Stimulated activated naive CD4-positive, alpha-beta T cell (primary cell): ENCODE measurements around the gene VRK3.
"Not testable (repeated sequence)": the region's sequence is repeated elsewhere in the genome, so short reads cannot be mapped to it uniquely, and the experiment has no call there.

Experiments used
- DNase-seq, 6 experiments: peaks; one replicate each; lab custom pipeline; 2025; lab: John Stamatoyannopoulos, UW

Gene VRK3, protein sequence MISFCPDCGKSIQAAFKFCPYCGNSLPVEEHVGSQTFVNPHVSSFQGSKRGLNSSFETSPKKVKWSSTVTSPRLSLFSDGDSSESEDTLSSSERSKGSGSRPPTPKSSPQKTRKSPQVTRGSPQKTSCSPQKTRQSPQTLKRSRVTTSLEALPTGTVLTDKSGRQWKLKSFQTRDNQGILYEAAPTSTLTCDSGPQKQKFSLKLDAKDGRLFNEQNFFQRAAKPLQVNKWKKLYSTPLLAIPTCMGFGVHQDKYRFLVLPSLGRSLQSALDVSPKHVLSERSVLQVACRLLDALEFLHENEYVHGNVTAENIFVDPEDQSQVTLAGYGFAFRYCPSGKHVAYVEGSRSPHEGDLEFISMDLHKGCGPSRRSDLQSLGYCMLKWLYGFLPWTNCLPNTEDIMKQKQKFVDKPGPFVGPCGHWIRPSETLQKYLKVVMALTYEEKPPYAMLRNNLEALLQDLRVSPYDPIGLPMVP

DNA sequence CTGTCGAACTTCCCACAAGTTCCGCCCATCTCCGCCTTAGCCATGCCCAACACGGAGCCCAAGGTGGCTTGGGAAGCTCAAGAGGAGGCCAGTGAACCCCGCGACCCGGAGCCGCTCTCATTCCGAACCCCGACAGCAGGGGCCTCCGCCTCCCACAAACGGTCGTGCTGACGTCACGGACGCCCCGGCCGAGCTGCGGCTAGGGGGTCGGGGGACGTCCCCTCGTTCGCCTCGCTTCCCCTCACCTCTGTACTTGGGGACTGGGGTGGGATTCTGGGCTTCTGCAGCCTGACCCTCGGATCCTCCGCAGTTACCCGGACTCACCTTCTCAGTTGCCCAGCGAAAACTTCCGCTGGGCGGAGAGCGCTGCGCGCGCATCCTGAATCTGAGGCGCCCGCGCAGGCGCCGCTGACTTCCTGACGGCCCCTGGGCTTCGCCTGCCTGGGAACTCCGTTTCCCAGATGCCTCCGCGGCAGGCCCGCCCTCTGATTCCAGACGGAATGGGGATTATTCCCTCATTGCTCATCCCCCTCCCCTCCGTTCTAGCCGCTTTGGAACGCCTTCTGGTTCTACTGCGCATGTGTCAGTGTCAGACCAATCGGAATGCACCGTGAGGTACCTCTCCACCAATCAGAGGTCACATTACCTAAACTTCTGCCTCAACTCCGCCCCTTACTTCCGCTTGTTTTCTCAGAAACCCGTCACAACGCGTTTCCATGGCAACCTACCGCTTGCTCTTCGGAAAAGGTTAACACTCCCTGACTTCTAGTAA, at the start of gene VRK3:
Gene VRK3, minus strand, starts transcription at position 351 of the 772 bp plus-strand sequence. CDS start 9,210 bp downstream, outside the sequence.
- peak; percentile 94 to 100 (median 99) for DNase-seq

DNA sequence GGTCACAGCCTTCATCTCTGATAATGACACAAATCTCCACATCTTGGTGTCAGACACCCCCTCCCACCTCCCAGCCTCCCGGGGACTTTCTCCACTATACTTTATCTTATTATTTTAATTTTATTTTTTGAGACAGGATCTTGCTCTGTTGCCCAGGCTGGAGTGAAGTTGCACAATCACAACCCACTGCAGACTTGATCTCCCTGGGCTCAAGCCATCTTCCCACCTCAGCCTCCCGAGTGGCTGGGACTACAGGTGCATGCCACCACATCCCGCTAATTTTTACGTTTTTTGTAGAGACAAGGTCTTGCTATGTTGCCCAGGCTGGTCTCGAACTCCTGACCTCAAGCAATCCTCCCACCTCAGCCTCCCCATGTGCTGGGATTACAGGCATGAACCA, 43.2 kb upstream of the VRK3 start:
- not testable (repeated sequence) for DNase-seq

DNA sequence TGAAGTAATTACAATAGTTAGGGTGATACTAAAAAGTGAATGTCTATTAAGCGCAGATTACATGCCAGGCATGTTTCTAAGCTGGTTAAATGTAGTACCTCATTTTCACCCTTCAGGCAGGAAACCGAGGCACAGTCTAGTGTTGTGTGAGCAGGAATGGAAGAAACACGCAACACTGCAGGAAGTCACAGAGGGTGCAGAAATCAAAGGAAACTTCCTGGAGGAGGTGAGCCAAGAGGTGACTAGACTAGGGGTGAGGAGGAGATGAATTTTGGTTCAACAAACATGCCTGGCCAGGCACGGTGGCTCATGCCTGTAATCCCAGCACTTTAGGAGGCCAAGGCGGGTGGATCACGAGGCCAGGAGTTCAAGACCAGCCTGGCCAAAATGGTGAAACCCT, 42.4 kb upstream of the VRK3 start:
- DNase-seq, result no peak

DNA sequence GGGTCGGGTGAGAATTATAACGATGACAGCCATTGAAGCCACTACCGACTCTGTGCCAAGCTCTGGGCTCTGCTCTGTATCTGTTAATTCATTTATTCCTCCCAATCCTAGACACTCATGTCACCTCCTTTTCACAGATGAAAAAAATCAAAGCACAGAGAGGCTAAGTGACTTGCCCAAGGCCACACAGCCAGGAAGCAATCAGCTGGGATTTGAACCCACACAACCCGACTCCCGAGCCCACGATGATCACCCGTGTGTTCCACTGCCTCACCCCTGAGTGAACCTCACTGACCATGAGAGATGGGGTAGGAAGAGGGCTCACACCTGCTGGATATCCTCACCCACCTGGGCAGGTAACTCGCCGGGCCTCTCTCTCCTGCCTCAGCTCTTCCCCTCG, 40.8 kb upstream of the VRK3 start:
- no peak for DNase-seq

DNA sequence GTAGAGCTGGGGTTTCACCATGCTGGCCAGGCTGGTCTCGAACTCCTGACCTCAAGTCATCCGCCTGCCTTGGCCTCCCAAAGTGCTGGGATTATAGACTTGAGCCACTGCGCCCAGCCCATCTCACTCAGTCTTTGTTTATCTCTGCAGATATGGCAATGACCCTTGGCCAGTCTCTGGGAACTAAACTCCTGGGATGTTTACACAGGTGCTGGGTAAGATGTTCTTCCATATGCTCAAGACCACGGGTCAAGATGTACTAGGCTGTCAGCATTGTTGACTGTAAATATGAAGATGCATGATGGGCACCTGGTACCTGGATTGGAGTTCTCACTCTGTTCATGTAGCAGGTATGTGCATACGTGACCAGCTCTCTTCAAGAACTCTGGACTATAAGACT, 36.5 kb upstream of the VRK3 start:
- no peak for DNase-seq

DNA sequence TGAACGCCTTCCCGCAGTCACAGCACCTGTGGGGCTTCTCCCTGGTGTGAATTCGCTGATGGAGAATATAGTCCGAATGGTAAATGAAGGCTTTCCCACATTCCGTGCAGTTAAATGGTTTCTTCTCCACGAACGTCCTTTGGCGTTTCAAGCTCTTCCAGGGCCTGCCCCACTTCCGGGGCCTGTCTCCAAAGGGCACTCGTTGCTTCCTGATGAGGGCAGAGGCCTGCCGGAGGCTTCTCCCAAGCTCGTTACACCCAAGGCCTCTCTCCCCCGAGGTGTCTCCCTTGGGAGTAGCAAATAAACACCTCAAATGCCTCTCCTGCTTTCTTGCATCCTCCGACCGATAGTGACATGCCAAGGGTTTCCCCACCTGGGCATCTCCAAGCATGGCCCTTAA, 34.9 kb upstream of the VRK3 start:
- no peak for DNase-seq

DNA sequence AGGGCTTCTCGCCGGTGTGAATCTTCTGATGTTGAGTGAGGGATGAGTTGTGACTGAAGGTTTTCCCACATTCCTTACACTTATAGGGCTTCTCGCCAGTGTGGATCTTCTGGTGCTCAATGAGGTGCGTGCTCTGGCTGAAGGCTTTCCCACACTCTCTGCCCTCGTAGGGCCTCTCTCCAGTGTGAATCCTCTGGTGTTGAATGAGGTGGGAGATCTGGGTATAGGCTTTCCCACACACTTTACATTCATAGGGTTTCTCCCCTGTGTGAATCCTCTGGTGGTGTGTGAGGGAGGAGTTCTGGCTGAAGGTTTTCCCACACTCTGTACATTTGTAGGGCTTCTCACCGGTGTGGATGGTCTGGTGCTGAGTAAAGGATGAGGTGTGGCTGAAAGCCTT, 33.9 kb upstream of the VRK3 start:
- no peak for DNase-seq

DNA sequence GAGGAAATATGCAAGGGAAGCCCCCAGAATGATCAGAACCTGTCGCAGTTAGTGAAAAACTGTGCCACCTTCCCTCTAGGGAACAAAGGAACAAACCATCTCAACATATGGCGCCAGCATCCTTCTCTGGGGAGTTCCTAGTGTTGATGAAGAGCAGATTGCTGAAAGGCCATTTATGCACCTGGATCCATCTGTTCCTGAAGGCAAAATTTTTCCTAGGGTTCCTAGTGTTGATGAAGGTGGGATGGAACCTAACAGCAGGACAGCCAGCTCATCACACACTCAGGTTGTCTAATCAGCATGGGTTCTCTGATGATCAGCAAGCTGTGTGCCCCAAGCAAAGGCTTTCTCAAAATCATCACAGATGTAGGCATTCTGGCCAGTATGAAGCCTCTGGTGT, 33.3 kb upstream of the VRK3 start:
- DNase-seq, result no peak

DNA sequence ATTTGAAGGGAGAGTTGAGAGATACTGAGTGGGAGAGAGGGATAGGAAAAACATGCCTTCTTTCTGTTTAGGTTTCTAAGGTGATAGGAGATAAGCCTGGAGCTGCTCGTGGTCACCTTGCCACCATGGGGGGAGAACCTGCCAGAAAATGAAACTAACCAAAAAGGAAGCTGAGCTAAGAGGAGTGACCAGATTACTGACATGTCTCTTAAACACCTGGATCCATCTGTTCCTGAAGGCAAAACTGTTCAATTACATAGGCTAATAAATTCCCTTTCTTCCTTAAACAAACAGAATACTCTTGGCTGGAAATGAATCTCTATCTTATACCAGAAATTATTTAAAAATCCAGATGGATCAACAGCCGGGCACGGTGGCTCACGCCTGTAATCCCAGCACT, 27.9 kb upstream of the VRK3 start:
- DNase-seq, result no peak

DNA sequence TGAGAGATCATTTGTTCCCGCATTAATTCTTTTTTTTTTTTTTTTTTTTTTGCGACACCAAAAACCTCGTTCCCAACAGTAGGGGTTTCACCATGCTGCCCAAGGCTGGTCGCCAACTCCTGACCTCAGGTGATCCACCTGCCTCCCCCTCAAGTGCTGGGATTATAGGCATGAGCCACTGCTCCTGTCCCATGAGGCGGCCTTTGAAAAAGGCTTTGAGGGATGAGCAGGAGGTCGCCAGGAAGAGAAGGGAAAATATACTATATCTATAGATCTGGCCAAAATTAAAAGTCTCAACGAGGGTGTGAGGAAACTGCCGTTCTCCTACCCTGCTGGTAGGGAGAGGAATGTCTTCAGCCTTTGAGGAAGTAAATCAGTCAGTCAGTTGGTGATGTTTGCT, 26.8 kb upstream of the VRK3 start:
- DNase-seq, result no peak

DNA sequence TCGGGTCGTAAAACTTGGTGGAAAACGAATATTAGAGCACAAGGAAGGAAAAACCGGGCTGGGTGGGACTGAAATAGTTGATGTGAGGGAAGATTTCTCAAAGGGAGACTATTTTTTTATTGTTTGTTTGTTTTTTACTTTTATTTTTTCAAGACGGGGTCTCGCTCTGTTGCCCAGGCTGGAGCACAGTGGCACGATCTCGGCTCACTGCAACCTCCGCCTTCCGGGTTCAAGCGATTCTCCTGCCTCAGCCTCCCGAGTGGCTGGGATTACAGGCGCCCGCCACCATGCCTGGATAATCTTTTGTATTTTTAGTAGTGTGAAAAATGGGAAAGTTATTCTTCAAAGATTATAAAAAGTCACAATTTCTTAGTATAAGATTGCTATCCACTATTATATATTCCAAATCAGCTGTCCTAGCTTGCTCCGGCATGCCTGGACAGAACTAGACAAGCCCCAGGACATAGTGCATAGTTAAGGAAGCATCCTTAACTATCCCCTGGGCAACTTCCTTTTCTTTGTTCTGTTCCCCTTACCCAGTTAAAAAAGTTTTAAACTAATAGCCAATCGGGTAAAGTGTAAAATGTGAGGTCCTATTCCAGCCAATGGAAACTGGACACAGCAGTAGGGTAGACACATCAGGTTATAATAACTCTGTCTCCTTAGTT, 26.2 kb upstream of the VRK3 start:
- DNase-seq, result not testable (repeated sequence)

DNA sequence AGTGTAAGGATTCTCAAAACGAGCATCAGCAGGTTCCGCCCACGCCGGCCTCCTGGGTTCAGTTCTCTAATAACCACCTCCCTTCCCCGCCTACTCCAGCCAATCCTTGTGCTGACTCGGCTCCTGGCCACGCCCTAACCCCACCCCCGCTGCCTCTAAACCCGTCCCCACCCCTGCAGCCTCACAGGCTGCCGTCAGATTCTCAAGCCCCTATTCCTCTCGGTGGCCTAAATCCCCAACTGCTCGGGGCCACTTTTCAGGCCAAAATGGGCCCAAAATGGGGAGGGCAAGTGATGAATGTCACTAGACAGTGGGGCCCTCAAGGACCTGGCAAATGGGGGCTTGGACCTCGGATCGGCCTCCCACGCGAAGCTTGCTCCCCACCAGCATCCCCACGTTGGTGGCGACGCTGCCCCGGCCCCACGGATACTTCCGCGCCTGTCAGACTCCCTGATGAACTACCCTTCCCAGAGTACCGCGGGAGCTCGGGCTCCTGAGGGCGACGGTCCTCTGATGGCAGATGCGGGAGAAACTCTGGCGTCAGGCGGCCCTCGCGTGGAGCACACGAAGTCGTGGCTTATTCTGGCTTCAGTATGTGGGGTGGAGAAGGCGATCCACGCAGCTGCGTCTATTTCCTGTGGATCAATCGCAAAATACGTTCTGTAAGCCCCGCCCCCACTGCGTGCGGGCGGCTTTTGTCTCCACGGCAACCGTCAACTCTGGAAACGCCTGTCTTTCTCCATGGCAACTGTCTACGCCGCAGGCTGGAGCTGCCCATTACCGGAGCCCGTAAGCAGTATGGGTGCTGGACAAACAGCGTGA, 25.4 kb upstream of the VRK3 start:
- DNase-seq, result peak; percentile 69 to 85 (median 80)

DNA sequence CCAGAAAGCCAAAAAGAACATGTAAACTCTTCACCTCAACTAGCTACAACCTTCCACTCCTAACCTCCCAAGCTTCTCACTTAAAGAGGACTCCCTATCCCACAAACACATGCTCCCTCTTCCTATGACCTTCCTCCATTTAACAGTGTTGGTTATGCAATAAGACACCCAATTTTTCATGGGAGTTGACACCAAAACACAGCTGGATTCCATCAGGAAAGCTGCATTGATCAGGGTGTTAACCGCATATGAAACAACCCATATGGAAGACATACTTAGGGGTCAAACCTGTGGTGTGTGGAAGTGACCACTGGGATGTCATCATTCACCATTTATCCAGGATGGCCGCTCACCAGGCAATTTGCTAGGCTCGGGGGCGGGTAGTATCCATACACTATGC, 22.5 kb upstream of the VRK3 start:
- no peak for DNase-seq

DNA sequence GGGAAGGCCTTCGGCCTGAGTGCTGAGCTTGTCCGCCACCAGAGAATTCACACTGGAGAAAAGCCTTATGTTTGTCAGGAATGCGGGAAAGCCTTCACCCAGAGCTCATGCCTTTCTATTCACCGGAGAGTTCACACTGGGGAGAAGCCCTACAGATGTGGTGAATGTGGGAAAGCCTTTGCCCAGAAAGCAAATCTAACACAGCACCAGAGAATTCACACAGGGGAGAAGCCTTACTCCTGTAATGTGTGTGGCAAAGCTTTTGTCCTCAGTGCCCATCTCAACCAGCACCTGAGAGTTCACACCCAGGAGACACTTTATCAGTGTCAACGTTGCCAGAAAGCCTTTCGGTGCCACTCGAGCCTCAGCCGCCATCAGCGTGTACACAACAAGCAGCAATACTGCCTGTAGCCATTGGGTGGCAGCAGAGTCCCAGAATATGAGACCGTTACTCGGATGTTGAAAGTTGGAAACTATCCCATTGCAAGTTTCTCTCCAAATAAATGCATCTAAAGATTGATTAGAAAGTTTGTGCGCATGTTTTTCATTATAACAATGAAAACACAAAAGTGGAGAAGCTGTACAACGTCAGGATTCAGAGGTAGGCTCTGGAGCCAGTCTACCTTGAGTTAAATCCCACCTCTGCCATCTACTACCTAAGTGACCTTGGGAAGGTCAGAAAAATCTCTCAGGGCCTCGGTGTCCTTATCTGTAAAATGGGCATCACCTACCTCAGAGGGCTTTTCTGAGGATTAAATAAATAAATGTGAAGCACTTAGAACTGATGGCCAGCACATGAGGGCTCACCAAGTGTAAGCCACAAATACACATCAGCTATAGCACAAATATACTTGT, 21.7 kb upstream of the VRK3 start:
- peak in 5 of 6 experiments; percentile 36 to 56 (median 45) for DNase-seq

DNA sequence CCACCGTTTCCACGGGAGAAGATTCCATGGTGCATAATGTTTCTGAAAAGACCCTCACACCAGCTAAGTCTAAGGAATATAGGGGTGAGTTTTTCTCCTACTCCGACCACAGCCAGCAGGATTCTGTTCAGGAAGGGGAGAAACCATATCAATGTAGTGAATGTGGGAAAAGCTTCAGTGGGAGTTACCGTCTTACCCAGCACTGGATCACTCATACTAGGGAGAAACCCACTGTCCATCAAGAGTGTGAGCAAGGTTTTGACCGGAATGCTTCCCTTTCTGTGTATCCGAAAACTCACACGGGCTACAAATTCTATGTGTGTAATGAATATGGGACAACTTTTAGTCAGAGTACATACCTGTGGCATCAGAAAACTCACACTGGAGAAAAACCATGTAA, 19.8 kb upstream of the VRK3 start:
- no peak for DNase-seq

DNA sequence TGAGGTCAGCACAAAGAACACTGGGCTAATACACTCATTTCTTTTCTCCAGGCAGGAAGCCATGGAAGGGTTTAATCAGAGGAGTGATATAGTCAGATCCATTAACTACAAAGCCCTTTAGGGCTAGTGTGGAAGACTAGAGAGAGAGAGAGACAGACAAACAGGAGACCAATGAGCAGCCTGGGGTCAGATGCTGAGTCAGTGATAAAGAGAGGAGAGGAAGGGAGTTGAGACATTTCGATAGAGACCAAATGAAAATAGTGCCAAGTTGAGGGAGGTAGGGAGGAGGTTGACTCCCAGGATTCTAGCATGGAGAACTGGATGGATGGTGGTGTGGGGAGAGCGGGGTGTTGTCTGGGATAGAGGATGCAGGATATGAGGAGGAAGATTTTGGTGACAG, 18.8 kb upstream of the VRK3 start:
- no peak for DNase-seq

DNA sequence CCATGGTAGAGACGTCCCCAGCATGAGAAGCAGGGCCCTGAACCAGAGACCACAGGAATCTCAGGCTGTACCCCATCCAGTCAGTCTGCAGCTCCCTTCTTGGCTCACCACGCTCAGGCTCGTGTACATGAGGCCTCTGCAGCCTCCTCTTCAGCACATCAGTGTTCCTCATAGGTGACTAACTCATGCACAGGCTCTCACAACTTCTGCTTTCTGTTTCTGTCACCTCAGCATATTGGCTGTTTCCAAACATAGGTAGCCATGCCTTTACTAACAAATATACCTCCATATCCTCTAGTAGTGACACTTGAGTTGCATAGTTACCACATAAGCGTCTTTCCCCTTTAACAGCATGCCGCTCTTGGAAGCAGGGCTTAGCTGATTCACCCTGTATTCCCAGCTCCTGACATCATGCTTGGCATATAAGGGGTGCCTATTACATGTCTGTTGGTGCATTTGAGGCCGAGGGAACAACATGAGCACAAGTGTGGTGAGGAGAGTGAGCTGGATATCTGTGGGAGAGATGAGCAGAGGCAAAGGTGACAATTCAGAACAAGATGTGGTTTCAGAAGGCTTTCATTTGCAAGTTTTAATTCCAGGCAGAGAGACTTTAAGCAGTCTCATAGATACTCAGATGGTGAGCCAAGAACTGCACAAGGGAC, 17.3 kb upstream of the VRK3 start:
- DNase-seq, result no peak

DNA sequence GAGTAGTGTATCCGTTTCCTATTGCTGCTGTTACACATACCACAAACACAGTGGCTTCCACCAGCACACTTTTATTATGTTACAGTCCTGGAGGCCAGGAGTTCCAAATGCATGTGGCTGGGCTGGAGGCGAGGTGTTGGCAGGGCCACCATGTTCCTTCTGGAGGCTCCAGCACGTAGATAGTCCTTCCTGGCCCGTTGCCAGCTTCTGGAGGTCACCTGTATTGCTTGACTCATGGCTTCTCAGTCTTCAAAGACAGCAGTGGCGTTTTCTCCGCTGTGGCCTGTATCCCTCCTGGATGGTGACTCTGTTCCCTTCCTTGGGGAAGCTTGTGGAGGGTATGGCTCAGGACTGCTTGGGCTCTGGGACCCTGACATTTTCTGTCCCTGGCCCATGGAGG, 15.8 kb upstream of the VRK3 start:
- DNase-seq, result no peak

DNA sequence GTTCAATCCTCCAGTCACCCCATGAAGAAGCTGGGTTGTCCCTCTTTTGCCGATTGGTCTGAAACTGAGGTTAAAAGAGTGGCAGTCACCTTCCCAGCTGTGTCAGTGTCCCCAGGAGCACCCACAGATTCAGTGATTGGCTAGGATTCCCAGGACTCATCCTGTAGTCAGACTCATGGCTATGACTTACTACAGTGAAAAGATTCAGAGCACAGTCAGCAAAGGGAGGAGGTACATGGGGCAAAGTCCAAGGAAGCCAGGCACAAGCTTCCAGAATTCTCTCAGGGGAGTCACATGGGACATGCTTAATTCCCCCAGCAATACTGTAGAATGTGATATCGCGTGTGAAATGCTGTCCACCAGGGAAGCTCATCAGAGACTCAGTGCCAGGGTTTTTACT, 14.8 kb upstream of the VRK3 start:
- DNase-seq, result no peak

DNA sequence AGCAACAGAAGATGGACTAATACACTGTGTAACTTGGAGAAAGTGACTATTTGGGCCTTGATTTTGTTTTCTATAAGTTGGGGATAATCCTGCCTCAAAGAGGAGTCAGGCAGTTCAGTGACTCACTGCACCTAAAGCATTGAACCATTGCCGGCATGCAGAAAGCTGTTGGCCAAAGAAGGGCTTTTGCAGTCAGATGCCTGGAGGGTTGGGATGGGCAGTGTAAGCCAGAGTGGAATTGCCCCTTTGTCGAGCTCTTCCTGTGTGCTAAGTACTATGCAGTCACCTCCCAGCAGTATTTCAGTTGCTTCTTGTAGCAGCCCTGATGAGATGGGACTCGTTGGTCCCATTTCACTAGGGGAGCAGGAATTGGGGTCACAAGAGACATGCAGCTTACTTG, 11.7 kb upstream of the VRK3 start:
- no peak for DNase-seq
